ENCODE measurements around the gene KCNH1.

- TF ChIP-seq CTCF (IDR thresholded peaks at IDR 0.05) (no peak), POLR2A (IDR thresholded peaks at IDR 0.05) (no peak)
Observed at GRCh38 chr1:211068976-211069375, 65.0 kb downstream of the KCNH1 start.

Data from Peyer's patch (tissue), 4 donors.